GM18868 (cell line): ENCODE measurements around the gene RESP18.
"Not testable (repeated sequence)": the region's sequence is repeated elsewhere in the genome, so short reads cannot be mapped to it uniquely, and the experiment has no call there.

Experiments used
- ATAC-seq: cut with Tn5 transposase; IDR thresholded peaks from one replicate; pipeline ENCODE4 v1.9.1; 2021; ENCODE audit warnings: mild to moderate bottlenecking, moderate library complexity; ENCODE audit not compliant: unreplicated experiment

RESP18 gene

DNA sequence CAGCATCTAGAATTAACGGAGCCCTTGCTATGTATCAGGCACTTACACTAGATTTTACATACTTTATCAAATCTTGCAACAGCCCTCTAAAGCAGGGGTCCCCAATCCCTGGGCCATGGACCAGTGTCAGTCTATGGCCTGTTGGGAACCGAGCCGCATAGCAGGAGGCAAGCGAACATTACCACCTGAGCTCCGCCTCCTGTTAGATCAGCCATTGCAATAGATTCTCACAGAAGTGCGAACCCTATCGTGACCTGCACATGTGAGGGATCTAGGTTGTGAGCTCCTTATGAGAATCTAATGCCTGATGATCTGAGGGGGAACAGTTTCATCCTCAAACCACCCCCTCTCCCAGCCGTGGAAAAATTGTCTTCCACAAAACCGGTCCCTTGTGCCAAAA is 39.9 kb downstream of the RESP18 start:
- no peak for ATAC-seq

DNA sequence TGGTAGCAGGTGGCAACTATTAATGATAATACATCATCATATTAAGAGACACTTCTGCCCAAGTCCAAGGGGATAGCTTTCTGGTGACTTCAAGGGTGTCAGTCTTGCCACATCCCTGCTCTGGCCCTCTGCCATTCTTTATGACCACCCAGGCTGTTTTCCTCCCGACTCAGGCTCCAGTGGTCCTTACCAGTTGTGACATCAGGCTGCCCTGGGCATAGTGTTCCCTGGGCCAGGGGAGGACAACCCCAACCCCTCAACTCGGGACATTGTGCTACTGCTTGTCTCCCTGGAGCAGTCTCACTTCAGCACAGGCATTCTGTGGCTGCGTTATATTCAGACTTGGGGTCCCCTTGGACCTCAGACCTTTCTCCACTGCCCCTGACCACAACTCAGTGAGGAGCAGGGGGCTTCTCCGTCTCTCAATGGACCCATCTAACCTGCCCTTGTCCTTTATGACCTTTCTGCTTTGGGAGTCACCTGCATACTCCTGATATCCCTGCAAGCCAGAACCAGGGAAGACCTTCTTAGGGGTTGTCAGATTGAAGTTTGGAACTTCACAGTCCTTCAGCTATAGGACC is 40.5 kb downstream of the RESP18 start:
- ATAC-seq: no peak

GRCh38 chr2:219291394-219291793 is 41.1 kb downstream of the RESP18 start:
- ATAC-seq: no peak

DNA sequence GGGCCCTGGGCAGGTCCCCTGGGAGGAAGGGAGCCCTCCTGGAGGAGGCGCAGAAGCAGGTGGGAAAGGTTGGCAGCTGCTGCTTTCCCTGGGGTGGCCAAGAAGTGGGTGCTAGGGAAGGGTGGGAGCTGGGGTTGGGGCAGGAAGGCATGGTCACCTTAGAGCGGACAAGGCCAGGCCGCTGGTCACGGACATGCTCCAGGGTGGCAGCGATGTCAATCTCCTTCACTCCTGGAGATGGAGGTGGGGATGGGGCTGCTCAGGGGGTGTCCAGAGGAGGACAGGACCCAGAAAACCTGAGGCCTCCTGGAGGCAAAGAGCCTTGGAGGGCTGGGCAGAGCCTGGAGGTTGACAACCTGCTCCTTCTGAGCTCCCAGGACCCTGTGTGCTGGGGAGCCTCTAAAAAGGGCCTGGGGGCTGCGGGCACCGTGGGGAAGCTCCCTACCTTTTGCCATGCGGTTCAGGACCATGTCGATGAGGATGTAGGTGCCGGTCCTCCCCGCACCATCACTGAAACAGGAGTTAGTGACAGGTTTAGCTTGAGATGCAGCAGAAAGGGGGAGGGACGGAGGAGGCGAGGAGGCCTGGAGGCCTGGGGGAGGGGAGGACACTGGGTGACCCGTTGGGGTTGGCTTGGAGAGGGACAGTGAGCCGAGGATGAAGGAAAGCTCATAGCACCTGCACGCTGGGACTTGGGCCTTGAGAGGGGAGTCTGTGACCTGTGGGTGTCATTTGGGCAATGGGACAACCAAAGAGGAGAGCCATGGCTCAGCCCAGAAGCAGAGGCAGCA is 42.0 kb downstream of the RESP18 start:
- no peak for ATAC-seq

GRCh38 chr2:219289537-219290361 is 42.8 kb downstream of the RESP18 start:
- ATAC-seq: no peak

DNA sequence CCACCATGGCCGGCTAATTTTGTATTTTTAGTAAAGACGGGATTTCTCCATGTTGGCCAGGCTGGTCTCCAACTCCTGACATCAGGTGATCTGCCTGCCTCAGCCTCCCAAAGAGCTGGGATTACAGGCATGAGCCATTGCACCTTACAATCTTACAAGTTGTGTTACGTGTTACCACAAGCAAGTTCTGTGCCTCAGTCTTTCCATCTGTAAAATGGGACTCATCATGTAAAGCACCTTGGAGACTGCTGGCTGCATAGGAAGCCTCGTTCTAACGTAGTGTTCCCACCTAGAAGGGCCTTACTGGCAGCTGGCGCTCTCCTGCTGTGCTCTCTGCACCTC is 43.4 kb downstream of the RESP18 start:
- ATAC-seq: no peak

DNA sequence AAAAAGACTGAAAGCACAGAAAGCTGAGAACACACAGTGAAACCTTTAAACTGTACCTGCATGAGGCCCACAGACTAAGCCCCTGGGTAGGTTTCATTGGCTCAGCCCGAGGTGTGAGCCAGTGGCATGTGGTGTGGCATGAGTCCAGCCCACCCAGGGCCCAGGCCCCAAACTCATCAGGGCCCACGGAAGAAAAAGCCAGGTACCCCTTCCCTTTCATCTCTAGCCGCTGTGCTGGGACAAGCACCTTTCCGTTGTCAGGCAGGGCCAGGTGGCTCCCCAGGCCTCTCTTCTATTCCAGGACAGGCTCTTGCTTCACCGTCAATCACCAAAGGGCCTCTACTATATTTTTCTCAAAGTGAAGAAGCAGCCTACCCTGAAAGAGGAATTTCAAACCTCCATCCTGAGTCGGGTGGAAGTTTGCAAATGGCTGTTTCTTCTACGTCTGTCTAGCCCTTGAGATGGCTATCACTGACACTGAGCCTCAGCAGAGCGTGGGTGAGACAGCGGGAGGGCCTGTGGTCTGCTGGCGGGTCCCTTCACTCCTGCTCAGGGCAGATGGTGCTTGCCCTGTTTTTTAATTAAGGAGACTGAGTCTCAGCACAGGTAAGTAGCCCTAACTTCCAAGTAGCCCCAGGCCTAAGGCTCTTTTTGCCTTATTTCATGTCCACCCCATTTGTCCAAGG is 44.8 kb downstream of the RESP18 start:
- ATAC-seq: no peak

DNA sequence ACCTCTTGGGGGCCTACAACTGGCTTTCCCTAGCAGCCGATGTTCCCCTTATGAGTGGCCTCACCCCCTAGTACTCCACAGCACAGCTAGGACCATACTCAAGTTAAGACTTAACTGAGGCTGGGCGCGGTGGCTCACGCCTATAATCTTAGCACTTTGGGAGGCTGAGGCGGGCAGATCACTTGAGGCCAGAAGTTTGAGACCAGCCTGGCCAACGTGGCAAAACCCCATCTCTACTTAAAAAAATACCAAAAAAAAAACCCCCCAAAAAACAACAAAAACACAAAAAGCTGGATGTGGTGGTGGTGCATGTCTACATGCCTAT is 45.5 kb downstream of the RESP18 start:
- ATAC-seq: not testable (repeated sequence)

DNA sequence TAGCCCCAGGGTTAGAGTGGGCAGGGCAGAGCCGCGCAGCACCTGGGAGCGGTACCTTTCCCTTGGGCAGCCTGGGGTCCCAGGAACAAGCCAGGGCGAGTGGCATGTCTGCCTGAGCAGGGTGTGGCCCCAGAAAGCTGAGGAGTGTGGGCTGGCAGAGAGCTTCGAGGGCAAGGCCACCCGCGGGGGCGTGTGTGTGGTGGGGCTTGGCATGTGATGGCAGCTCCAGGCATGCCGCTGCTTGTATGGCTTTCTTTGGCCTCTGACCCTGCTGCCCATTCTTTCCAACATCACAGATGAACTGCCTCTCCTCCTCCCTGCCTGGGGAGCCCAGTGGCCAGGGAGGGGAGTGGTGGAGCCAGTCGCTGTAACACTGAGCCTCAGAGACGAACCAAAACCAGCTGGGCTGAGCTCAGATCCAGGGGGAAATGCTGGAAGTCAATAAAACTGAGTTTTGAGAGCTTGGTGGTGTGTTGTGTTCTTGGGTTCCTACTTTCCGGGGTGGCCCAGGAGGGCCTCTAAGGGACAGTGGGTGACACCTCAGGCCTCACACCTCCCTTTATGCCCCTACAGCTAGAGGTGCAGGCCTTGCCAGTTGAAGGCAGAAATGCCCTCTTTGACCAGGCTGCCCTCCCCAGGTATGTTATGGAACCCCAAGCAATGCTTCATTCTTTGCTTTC is 46.0 kb downstream of the RESP18 start:
- no peak for ATAC-seq

- ATAC-seq: no peak
Observed at GRCh38 chr2:219285894-219286425, 46.6 kb downstream of the RESP18 start.

- ATAC-seq: no peak
Observed at GRCh38 chr2:219285373-219285735, 47.2 kb downstream of the RESP18 start.

- ATAC-seq: no peak
Observed at GRCh38 chr2:219284501-219285372, 47.8 kb downstream of the RESP18 start.

DNA sequence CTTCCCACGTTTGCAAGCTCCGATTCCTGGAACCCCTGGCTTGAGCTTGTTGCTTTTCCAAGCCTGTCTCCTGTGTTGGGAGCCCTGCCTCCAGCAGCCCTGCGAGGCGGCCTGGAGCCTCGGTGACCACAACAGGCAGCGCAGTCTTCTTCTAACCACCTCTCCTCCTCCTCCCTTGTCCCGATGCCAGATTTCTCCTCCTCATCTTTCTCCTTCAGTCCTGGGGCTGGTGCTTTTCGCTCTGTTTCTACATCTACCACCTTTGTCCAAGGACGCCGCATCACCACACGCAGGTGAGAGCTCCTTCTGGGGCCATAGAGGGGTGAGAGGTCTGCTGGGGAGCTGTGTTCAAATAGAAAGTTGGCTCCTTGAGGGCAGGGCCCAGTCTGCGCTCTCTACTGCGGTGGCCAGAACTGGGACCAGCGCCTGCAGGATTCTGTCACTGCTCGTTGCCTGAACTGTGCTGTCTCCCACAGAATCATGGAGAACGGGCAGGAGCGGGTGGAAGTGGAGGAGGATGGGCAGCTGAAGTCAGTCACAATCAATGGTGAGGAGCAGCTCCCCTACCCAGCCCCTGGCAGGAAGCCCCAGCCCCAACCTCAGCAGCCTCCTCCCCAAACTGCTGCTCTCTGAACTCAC is 49.5 kb downstream of the RESP18 start:
- no peak for ATAC-seq

DNA sequence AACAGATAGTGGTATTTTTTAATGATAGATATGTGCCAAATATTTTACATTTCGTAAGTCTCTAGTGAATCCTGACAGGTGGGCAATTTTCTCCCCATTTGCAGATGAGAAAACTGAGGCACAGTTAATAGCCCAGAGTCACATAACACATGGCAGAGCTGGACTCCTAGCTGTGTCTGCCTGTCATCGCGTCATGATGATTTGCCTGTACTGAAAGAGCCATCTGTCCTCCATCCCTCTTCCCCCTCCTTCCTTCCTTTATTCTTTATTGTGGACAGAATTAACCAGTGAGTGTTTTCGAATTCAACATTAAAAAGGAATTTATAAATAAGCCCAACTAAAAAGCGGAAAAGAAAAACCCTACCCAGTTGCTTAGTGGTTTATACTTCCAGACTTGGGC is 50.2 kb downstream of the RESP18 start:
- no peak for ATAC-seq

DNA sequence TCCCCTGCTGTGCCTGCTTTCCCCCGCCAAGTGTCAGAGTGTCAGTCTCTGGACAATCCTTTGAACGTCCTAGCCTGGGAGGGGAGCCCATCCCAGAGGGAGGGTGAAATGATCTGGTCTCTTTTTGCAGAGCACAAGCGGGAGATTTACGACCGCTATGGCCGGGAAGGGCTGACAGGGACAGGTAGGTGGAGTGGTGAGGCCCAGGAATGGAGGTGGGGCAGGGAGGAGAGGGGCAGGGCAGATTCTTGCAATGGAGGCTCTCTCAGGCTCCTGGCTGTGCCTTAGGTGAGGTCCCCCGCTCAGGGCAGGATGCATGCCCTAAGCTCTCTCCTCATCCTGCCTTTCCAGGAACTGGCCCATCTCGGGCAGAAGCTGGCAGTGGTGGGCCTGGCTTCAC is 51.0 kb downstream of the RESP18 start:
- no peak for ATAC-seq

DNA sequence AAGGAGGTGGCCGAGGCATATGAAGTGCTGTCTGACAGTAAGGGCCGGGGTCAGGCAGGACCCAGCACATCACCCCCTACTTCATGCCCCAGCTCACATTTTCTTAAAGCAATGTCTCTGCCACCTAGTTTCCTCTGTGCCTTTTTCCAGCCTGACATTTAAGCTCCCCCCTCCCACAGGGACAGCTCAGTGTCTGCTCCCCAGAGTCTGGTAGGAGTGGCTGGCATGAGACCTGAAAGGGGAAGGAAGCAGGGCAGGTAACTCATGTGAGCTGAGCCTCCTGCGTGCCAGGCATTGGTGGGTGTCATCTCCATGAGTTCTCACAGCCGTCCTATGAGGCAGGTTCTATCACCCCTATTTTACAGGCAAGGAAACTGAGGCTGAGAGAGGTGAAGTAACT is 51.9 kb downstream of the RESP18 start:
- ATAC-seq: no peak

DNA sequence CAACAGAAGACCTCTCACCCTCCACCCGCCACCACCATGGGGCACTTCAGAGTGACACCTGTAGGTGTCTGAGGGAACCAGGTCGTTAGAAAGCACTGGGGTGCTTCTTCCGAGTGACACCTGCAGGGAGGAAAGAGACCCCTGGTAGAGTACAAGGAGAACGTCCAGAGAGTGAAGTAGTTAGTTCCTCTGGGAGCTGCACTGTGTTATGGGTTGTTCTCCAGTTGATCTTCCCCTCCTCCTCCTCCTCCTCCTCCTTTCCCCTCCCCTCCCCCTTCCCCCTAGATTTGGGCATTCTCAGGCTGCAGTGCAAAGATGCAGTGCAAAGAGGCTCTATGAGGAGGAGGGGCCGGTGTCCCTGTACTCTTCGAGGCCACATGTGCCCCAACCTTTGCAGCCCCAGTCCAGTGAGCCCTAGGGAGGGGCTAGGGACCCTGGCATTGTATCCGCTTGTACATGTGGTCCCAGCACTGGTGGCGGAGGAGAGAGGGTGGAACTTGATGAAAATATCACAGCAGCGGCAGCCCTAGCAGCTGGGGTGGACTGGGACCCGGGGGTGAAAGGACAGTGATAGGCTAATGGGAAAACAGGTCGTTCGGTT is 52.5 kb downstream of the RESP18 start:
- ATAC-seq: no peak

DNA sequence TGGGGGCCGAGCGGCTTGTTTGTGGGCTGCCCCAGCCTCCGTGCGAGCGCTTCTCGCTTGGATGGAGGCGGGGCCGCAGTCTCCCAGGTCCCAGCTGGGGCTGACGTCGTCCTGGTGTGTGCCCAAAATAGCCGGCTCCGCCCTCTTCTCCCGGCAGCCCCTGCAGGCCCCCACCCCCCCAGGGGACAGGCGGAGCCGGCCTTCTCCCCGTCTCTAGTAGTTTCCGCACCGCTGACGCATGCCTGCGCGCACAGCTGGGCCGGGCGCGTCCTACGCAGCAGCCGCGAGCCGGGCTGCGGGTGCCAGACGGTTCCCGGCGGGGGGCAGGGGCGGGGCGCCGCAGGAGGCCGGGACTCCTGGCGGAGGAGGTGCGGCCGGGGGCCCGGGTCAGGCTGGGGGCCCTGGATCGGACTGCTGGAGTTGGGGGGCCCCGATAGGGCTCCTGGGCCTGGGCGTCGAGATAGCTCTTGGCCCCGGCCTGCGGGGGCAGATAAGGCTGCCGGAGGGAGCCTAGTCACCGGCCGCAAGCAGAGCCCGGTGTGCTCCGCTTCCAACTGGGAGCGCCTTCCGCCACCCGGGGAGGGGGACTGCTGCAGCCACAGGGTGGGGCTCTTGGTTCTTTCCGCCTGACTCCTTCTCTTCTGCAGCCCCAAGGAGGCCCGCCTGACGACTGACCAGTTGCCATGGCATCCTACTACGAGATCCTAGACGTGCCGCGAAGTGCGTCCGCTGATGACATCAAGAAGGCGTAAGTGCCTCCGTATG is 53.2 kb downstream of the RESP18 start, which contains the start of gene DNAJB2:
DNAJB2 (plus strand) TSS at position 216 of the 765 bp plus-strand sequence; CDS start at position 684, 468 bp downstream.
- peak; percentile 84 for ATAC-seq
